Memory B cell (primary cell): ENCODE results near the gene PGAP2.
"Not testable (repeated sequence)": the region's sequence is repeated elsewhere in the genome, so short reads cannot be mapped to it uniquely, and the experiment has no call there.

Source experiments
- ATAC-seq: fragments of 150-1000 bp; cut with Tn5 transposase; 2 replicates; pipeline ENCODE4 v1.10.0; 2021; ENCODE audit warnings: low read depth, mild to moderate bottlenecking, moderate library complexity
- DNase-seq, 2 donors: peaks; one replicate each; pipeline ENCODE4 v3.0.0; 2022; ENCODE audit warnings: low spot score in 2 of 2
- H3K27ac Mint-ChIP-seq: one replicate; pipeline ENCODE4 v1.8.0; 2022; ENCODE audit warnings: mild to moderate bottlenecking, moderate library complexity, mixed read lengths
- H3K27me3 Mint-ChIP-seq: one replicate; pipeline ENCODE4 v1.8.0; 2022; ENCODE audit warnings: mixed read lengths
- H3K36me3 Mint-ChIP-seq: one replicate; pipeline ENCODE4 v1.8.0; 2022; ENCODE audit warnings: mild to moderate bottlenecking, mixed read lengths
- H3K4me1 Mint-ChIP-seq: one replicate; pipeline ENCODE4 v1.8.0; 2022; ENCODE audit warnings: mixed read lengths
- H3K4me3 Mint-ChIP-seq: one replicate; pipeline ENCODE4 v1.8.0; 2022; ENCODE audit warnings: mild to moderate bottlenecking, moderate library complexity, mixed read lengths
- H3K9me3 Mint-ChIP-seq: one replicate; pipeline ENCODE4 v1.8.0; 2022; ENCODE audit warnings: mixed read lengths

PGAP2 gene

DNA sequence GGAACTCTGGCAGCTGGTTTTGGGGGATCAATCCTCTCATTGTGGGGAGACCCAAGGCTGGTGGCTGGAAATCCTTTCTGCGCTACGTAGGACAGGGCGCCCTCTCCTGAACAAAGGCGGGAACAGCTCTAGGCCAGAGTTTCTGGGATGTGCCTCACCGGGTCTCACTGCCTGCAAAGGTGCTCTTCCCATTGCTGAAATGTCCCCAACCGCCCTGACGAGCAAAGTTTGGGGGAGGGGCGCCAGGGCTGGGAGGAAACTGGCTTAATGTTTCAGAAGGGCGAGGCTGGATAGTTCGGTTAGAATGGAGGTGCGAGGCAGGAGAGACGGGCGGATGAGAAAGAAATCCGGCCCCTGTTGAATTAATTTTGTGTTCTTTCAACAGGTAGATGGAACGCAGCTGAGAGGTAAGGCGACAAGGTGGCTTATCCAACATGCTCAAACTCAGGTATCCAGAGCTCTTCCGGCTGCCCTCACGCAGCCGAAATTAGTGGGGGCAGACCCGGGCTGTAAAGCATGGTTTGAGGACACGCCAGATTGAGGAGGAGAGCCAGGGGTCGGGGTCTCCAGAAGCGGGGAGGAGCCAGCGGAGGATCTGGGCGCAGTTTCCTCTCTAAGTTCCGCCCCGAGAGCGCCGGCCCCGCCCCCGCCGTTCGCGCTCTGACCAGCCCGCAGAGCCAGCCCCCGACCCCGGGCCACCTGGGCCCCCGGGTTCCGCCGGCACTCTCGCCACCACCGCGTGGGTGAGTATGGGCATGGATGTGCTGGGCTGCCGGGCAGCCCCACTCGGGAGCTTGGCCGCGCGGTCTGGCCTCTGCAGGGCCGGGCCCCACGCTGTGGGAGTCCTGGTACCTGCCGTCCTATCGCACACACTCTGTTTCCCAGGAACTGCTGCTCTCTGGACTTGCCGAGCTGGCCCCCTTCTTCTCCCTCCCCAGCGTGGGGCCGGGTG lies at the start of gene PGAP2:
TSS of gene PGAP2 (plus strand) at position 652 of the 952 bp plus-strand sequence. CDS start 2,700 bp downstream, outside the sequence.
- peak in 1 of 2 donors; percentile 60 for DNase-seq
- H3K27ac Mint-ChIP-seq, result peak within 1 kb of the TSS; percentile 73
- H3K9me3 Mint-ChIP-seq, result no peaks in the 10 kb centered on the region
- peaks cover 10% of the 10 kb centered on the region for H3K4me1 Mint-ChIP-seq
- no peaks in the 10 kb centered on the region for H3K27me3 Mint-ChIP-seq
- ATAC-seq, result peak; percentile 71
- H3K36me3 Mint-ChIP-seq, result no peaks in the 10 kb centered on the region
- H3K4me3 Mint-ChIP-seq, result peak within 1 kb of the TSS; percentile 95

DNA sequence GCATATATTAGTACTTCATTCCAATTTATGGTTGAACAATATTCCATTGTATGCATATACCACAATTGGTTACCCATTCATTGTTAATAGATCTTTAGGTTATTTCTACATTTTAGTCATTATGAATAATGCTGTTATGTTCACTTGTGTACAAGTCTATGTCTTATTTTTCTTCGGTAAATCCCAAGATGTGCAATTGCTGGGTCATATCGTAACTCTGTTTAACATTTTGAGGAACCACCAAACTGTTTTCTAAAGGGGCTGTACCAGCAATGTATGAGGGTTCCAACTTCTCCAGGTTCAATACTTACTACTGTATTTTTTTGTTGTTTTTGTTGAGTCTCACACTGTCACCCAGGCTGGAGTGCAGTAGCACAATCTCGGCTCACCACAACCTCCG lies 44.1 kb upstream of the PGAP2 start:
- H3K9me3 Mint-ChIP-seq, result no peaks in the 10 kb centered on the region
- no peak overlapping the region for H3K27ac Mint-ChIP-seq
- H3K4me1 Mint-ChIP-seq, result no peaks in the 10 kb centered on the region
- ATAC-seq (no peak), DNase-seq (no peak)
- peaks cover 35% of the 10 kb centered on the region for H3K36me3 Mint-ChIP-seq
- no peak overlapping the region for H3K4me3 Mint-ChIP-seq
- no peaks in the 10 kb centered on the region for H3K27me3 Mint-ChIP-seq

GRCh38 chr11:3766836-3767235 lies 41.5 kb upstream of the PGAP2 start:
- not testable (repeated sequence) for ATAC-seq, H3K4me3 Mint-ChIP-seq, H3K9me3 Mint-ChIP-seq, DNase-seq, H3K27me3 Mint-ChIP-seq, H3K4me1 Mint-ChIP-seq, H3K27ac Mint-ChIP-seq
- H3K36me3 Mint-ChIP-seq, result peaks cover 35% of the 10 kb centered on the region

DNA sequence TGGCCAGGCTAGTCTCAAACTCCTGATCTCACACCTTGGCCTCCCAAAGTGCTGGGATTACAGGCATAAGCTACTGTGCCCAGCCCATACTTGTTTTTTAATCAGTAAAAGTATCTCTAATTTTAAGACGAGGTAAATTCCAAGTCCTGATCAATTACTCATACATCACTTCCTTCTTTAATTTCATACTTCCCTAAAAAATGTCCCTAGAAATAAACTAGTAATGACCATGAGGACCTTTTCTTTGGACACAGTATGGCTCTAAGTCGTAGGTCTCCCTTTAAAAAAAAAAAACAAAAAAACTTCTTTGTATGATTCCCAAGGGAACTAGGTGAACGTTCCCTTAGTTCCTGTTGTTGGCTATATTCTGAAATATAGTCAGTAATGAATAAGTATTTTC lies 40.8 kb upstream of the PGAP2 start:
- Mint-ChIP-seq H3K9me3 (no peaks in the 10 kb centered on the region), H3K27me3 (no peaks in the 10 kb centered on the region), H3K27ac (peak overlapping the region; percentile 62), H3K36me3 (peaks cover 33% of the 10 kb centered on the region), H3K4me3 (no peak overlapping the region), H3K4me1 (no peaks in the 10 kb centered on the region)
- ATAC-seq (no peak), DNase-seq (no peak)

DNA sequence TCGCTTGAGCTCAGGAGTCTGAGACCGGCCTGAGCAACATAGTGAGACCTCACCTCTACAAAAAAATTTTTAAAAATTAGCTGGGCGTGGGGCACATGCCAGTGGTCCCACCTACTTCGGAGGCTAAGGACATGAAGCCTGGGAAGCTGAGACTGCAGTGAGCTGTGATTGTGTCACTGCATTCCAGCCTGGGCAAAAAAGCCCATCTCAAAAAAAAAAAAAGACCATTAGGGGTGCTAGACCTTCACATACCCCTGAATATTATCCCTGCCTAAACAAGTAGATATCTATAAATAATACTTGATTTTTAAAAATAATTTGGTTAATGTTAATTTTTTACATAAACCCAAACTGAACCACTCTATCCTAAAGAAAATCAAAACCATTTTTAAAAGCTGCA lies 35.2 kb upstream of the PGAP2 start:
- Mint-ChIP-seq H3K27ac (no peak overlapping the region), H3K4me3 (no peak overlapping the region), H3K9me3 (no peaks in the 10 kb centered on the region), H3K27me3 (no peaks in the 10 kb centered on the region), H3K36me3 (peaks cover 26% of the 10 kb centered on the region), H3K4me1 (no peaks in the 10 kb centered on the region)
- DNase-seq, result no peak
- ATAC-seq, result no peak

GRCh38 chr11:3775736-3776406 lies 32.5 kb upstream of the PGAP2 start:
- ATAC-seq, result no peak
- Mint-ChIP-seq H3K27me3 (no peaks in the 10 kb centered on the region), H3K36me3 (peaks cover 26% of the 10 kb centered on the region), H3K27ac (no peak overlapping the region), H3K4me1 (no peaks in the 10 kb centered on the region), H3K4me3 (no peak overlapping the region), H3K9me3 (no peaks in the 10 kb centered on the region)
- DNase-seq, result no peak

DNA sequence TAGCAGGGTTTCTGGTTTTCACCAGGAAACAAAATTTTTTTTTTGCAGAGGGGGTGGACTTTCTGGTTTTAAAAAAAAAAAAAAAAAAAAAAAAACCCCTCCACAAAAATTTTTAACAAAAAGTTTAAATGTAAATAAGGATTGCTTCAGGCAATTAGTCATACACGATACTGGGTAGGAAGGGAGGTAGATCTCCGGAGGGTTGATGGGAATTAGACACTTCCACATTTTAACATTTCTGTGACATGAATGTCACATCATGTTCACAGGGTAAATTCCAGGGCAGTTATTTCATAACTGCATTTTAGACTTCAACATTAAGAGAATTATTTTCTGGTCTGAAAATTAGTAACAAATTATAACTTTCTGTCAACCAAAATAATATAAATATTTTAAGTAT lies 26.9 kb upstream of the PGAP2 start:
- ATAC-seq (no peak), DNase-seq (no peak)
- H3K4me3 Mint-ChIP-seq, result no peak overlapping the region
- H3K27me3 Mint-ChIP-seq, result no peaks in the 10 kb centered on the region
- H3K27ac Mint-ChIP-seq, result peak overlapping the region; percentile 17
- H3K9me3 Mint-ChIP-seq, result no peaks in the 10 kb centered on the region
- peaks cover 19% of the 10 kb centered on the region for H3K36me3 Mint-ChIP-seq
- H3K4me1 Mint-ChIP-seq, result peaks cover 13% of the 10 kb centered on the region

GRCh38 chr11:3782963-3783362 lies 25.4 kb upstream of the PGAP2 start:
- ATAC-seq (no peak), DNase-seq (no peak)
- H3K36me3 Mint-ChIP-seq, result peaks cover 20% of the 10 kb centered on the region
- H3K4me1 Mint-ChIP-seq, result peaks cover 23% of the 10 kb centered on the region
- H3K9me3 Mint-ChIP-seq, result no peaks in the 10 kb centered on the region
- no peaks in the 10 kb centered on the region for H3K27me3 Mint-ChIP-seq
- H3K27ac Mint-ChIP-seq, result no peak overlapping the region
- no peak overlapping the region for H3K4me3 Mint-ChIP-seq

DNA sequence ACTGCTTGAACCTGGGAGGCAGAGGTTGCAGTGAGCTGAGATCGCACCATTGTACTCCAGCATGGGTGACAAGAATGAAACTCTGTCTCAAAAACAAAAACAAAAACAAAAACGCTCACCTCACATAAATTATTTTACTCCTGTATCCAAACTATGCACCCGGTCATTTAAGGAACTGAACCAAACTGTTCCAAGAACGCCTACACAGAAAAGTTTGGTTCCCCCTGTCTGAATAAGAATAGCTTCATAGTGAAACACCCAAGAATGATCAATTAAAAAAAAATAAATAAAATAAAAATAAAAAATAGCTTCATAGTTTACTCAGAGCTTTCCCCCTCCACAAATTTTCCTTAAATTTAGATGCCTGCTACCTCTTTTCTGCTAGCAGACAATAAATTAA lies 24.7 kb upstream of the PGAP2 start:
- Mint-ChIP-seq H3K4me1 (peaks cover 24% of the 10 kb centered on the region), H3K27ac (peak overlapping the region; percentile 17), H3K36me3 (peaks cover 15% of the 10 kb centered on the region), H3K4me3 (no peak overlapping the region), H3K9me3 (no peaks in the 10 kb centered on the region), H3K27me3 (no peaks in the 10 kb centered on the region)
- no peak for ATAC-seq
- DNase-seq, result no peak

- Mint-ChIP-seq H3K4me3 (no peak overlapping the region), H3K36me3 (peaks cover 10% of the 10 kb centered on the region), H3K27me3 (no peaks in the 10 kb centered on the region), H3K4me1 (peaks cover 26% of the 10 kb centered on the region), H3K27ac (peak overlapping the region; percentile 86), H3K9me3 (no peaks in the 10 kb centered on the region)
- DNase-seq (no peak), ATAC-seq (no peak)
Observed at GRCh38 chr11:3786781-3787428, 21.5 kb upstream of the PGAP2 start.

DNA sequence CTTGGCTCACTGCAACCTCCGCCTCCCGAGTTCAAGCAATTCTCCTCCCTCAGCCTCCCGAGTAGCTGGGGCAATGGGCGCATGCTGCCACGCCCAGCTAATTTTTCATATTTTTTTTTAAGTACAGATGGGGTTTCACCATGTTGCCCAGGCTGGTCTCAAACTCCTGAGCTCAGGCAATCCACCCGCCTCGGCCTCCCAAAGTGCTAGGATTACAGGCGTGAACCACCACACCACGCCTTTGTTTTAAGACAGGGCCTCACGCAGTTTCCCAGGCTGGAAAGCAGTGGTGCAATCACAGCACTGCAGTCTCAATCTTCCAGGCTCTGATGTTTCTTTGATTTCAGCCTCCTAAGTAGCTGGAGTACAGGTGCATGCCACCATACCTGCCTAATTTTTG lies 14.0 kb upstream of the PGAP2 start:
- ATAC-seq, H3K9me3 Mint-ChIP-seq, H3K4me3 Mint-ChIP-seq, H3K27me3 Mint-ChIP-seq, H3K36me3 Mint-ChIP-seq, DNase-seq: not testable (repeated sequence)
- Mint-ChIP-seq H3K4me1 (peaks cover 15% of the 10 kb centered on the region), H3K27ac (peak overlapping the region; percentile 47)

DNA sequence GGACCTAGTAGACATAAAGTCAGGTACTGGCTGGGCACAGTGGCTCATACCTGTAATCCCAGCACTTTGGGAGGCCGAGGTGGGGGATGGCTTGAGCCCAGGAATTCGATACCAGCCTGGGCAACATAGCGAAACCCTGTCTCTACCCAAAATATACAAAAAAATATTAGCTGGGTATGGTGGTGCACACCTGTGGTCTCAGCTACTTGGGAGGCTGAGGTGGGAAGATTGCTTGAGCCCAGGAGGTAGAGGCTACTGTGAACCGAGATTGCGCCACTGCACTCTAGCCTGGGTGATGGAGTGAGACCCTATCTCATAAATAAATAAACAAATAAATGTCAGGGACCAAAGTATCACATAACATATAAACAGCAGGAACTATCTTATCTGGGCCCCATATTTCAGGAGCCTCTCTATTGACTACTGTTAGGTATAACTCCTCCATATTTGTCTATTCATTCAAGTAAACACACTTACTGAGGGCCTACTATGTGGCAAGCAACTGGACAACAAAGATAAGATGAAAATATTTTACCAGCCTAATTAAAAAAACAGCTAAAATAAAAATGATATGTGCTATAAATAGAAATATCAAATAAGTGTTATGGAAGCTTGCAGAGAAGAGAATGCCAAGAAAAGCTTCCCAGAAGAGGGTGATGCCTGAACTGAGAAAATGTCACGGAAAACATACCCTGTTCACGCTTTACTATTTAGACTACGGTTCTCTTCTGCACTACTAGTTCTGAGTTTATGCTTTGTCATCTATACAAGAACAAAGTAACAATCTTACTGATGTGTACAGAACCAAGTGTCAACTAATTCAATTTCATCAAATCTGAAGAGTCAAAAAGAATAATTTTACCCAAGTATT lies 13.0 kb upstream of the PGAP2 start:
- Mint-ChIP-seq H3K4me1 (peaks cover 15% of the 10 kb centered on the region), H3K9me3 (no peaks in the 10 kb centered on the region)

GRCh38 chr11:3796002-3796311 lies 12.4 kb upstream of the PGAP2 start:
- no peaks in the 10 kb centered on the region for H3K27me3 Mint-ChIP-seq
- DNase-seq, result no peak
- ATAC-seq, result no peak
- H3K36me3 Mint-ChIP-seq, result peaks cover 5% of the 10 kb centered on the region
- H3K27ac Mint-ChIP-seq, result peak overlapping the region; percentile 95
- peak overlapping the region; percentile 92 for H3K4me3 Mint-ChIP-seq
- H3K4me1 Mint-ChIP-seq, result peaks cover 15% of the 10 kb centered on the region
- no peaks in the 10 kb centered on the region for H3K9me3 Mint-ChIP-seq

More for the DNA sequence above, 13.0 kb upstream of the PGAP2 start:
- DNase-seq (no peak), ATAC-seq (no peak)
- H3K27me3 Mint-ChIP-seq, result no peaks in the 10 kb centered on the region
- H3K36me3 Mint-ChIP-seq, result peaks cover 5% of the 10 kb centered on the region
- peak overlapping the region; percentile 92 for H3K4me3 Mint-ChIP-seq
- peak overlapping the region; percentile 95 for H3K27ac Mint-ChIP-seq
